ENCODE data around the gene TTYH1. TPM values are rescaled to one million over a fixed set of nuclear protein-coding genes. Genes with fewer than 3 reads are reported as not detected.
"Not testable (repeated sequence)": the region's sequence is repeated elsewhere in the genome, so short reads cannot be mapped to it uniquely, and the experiment has no call there.

Gene TTYH1
- total RNA-seq = 0.21 and 0.78 TPM in 2 replicates

GRCh38 chr19:54415208-54415900, at the start of gene TTYH1:
TTYH1 (plus strand) TSS chr19:54415464; CDS start chr19:54415553, 89 bp downstream.
- Mint-ChIP-seq H3K27me3 (peaks cover 36% of the 10 kb centered on the region), H3K4me3 (no peak within 1 kb of the TSS), H3K4me1 (peaks cover 13% of the 10 kb centered on the region), H3K9me3 (peaks cover 10% of the 10 kb centered on the region), H3K27ac (no peak within 1 kb of the TSS), H3K36me3 (ENCODE audit: low read depth) (no peaks in the 10 kb centered on the region)
- peak; percentile 77 for DNase-seq
- intact Hi-C loops (cut with micrococcal nuclease) = no loop called here

- Mint-ChIP-seq H3K36me3 (ENCODE audit: low read depth) (peaks cover 15% of the 10 kb centered on the region), H3K4me1 (peaks cover 60% of the 10 kb centered on the region), H3K27me3 (peaks cover 21% of the 10 kb centered on the region)
- not testable (repeated sequence) for DNase-seq, H3K27ac Mint-ChIP-seq, H3K9me3 Mint-ChIP-seq, H3K4me3 Mint-ChIP-seq
- intact Hi-C loops (cut with micrococcal nuclease) = loop anchor here (2.0 kb wide), 1 partner anchor 25 kb away; no protein-coding TSS in a partner anchor
Measured at GRCh38 chr19:54365798-54366197, 49.5 kb upstream of the TTYH1 start.

GRCh38 chr19:54366811-54367210, 48.5 kb upstream of the TTYH1 start:
- peaks cover 58% of the 10 kb centered on the region for H3K4me1 Mint-ChIP-seq
- H3K9me3 Mint-ChIP-seq = no peaks in the 10 kb centered on the region
- no peak for DNase-seq
- peaks cover 13% of the 10 kb centered on the region for H3K36me3 Mint-ChIP-seq (ENCODE audit: low read depth)
- no peak overlapping the region for H3K4me3 Mint-ChIP-seq
- H3K27ac Mint-ChIP-seq = no peak overlapping the region
- intact Hi-C loops (cut with micrococcal nuclease) = no loop called here
- peaks cover 26% of the 10 kb centered on the region for H3K27me3 Mint-ChIP-seq

GRCh38 chr19:54369082-54369687, 46.1 kb upstream of the TTYH1 start:
- peak overlapping the region; percentile 82 for H3K4me3 Mint-ChIP-seq
- H3K9me3 Mint-ChIP-seq = no peaks in the 10 kb centered on the region
- no peak overlapping the region for H3K27ac Mint-ChIP-seq
- intact Hi-C loops (cut with micrococcal nuclease) = no loop called here
- DNase-seq = peak; percentile 55
- peaks cover 54% of the 10 kb centered on the region for H3K4me1 Mint-ChIP-seq
- peaks cover 28% of the 10 kb centered on the region for H3K27me3 Mint-ChIP-seq
- H3K36me3 Mint-ChIP-seq (ENCODE audit: low read depth) = peaks cover 6% of the 10 kb centered on the region

GRCh38 chr19:54369688-54370433, 45.4 kb upstream of the TTYH1 start:
- Mint-ChIP-seq H3K4me3 (peak overlapping the region; percentile 82), H3K4me1 (peaks cover 53% of the 10 kb centered on the region), H3K27me3 (peaks cover 27% of the 10 kb centered on the region)
- H3K27ac Mint-ChIP-seq; intact Hi-C loops (cut with micrococcal nuclease); H3K9me3 Mint-ChIP-seq; H3K36me3 Mint-ChIP-seq (ENCODE audit: low read depth): not testable (repeated sequence)
- peak; percentile 60 for DNase-seq

GRCh38 chr19:54370434-54370796, 44.8 kb upstream of the TTYH1 start:
- H3K36me3 Mint-ChIP-seq (ENCODE audit: low read depth); intact Hi-C loops (cut with micrococcal nuclease); H3K9me3 Mint-ChIP-seq: not testable (repeated sequence)
- Mint-ChIP-seq H3K27ac (peak overlapping the region; percentile 9), H3K27me3 (peaks cover 30% of the 10 kb centered on the region), H3K4me3 (peak overlapping the region; percentile 82), H3K4me1 (peaks cover 55% of the 10 kb centered on the region)
- peak; percentile 89 for DNase-seq

- DNase-seq; H3K9me3 Mint-ChIP-seq; H3K27ac Mint-ChIP-seq; H3K36me3 Mint-ChIP-seq (ENCODE audit: low read depth); intact Hi-C loops (cut with micrococcal nuclease): not testable (repeated sequence)
- Mint-ChIP-seq H3K4me3 (peak overlapping the region; percentile 28), H3K27me3 (peaks cover 29% of the 10 kb centered on the region), H3K4me1 (peaks cover 61% of the 10 kb centered on the region)
Measured at GRCh38 chr19:54371453-54371852, 43.8 kb upstream of the TTYH1 start.

GRCh38 chr19:54373781-54374631, 41.3 kb upstream of the TTYH1 start:
- Mint-ChIP-seq H3K9me3 (peaks cover 4% of the 10 kb centered on the region), H3K4me3 (peak overlapping the region; percentile 34), H3K4me1 (peaks cover 71% of the 10 kb centered on the region), H3K36me3 (ENCODE audit: low read depth) (peaks cover 2% of the 10 kb centered on the region), H3K27me3 (peaks cover 25% of the 10 kb centered on the region), H3K27ac (no peak overlapping the region)
- peak; percentile 58 for DNase-seq
- intact Hi-C loops (cut with micrococcal nuclease) = no loop called here

GRCh38 chr19:54375181-54375938, 39.9 kb upstream of the TTYH1 start:
- H3K36me3 Mint-ChIP-seq (ENCODE audit: low read depth); H3K9me3 Mint-ChIP-seq; intact Hi-C loops (cut with micrococcal nuclease): not testable (repeated sequence)
- DNase-seq = peak; percentile 78
- Mint-ChIP-seq H3K4me3 (peak overlapping the region; percentile 87), H3K27ac (peak overlapping the region; percentile 83), H3K27me3 (peaks cover 21% of the 10 kb centered on the region), H3K4me1 (peaks cover 65% of the 10 kb centered on the region)

- Mint-ChIP-seq H3K27ac (no peak overlapping the region), H3K4me3 (peak overlapping the region; percentile 9), H3K36me3 (ENCODE audit: low read depth) (peaks cover 3% of the 10 kb centered on the region), H3K9me3 (peaks cover 12% of the 10 kb centered on the region), H3K4me1 (peaks cover 59% of the 10 kb centered on the region), H3K27me3 (peaks cover 24% of the 10 kb centered on the region)
- DNase-seq = peak; percentile 56
- intact Hi-C loops (cut with micrococcal nuclease) = no loop called here
Measured at GRCh38 chr19:54376610-54377285, 38.5 kb upstream of the TTYH1 start.

- Mint-ChIP-seq H3K4me3 (no peak overlapping the region), H3K9me3 (peaks cover 16% of the 10 kb centered on the region), H3K27ac (no peak overlapping the region), H3K4me1 (peaks cover 46% of the 10 kb centered on the region), H3K36me3 (ENCODE audit: low read depth) (peaks cover 5% of the 10 kb centered on the region), H3K27me3 (peaks cover 23% of the 10 kb centered on the region)
- intact Hi-C loops (cut with micrococcal nuclease) = no loop called here
- peak; percentile 51 for DNase-seq
Measured at GRCh38 chr19:54379187-54379678, 36.0 kb upstream of the TTYH1 start.

GRCh38 chr19:54380897-54381296, 34.4 kb upstream of the TTYH1 start:
- H3K27me3 Mint-ChIP-seq = peaks cover 26% of the 10 kb centered on the region
- peaks cover 4% of the 10 kb centered on the region for H3K36me3 Mint-ChIP-seq (ENCODE audit: low read depth)
- H3K27ac Mint-ChIP-seq = no peak overlapping the region
- peaks cover 34% of the 10 kb centered on the region for H3K4me1 Mint-ChIP-seq
- intact Hi-C loops (cut with micrococcal nuclease) = no loop called here
- DNase-seq = peak; percentile 53
- peaks cover 13% of the 10 kb centered on the region for H3K9me3 Mint-ChIP-seq
- no peak overlapping the region for H3K4me3 Mint-ChIP-seq
